ENCODE measurements around the gene PLCH1.

The PLCH1 gene

GRCh38 chr3:155495387-155495786, 249.5 kb downstream of the PLCH1 start:
- H3K27me3 ChIP-seq (ENCODE audit: insufficient read depth, poor library complexity, severe bottlenecking): no peaks in the 10 kb centered on the region
- no peak for DNase-seq (ENCODE audit: low read depth in 1 of 2, low spot score in 1 of 2)
- no peak overlapping the region for H3K4me3 ChIP-seq (replicated peaks; ENCODE audit: insufficient read depth, low read length)
- TF ChIP-seq POLR2AphosphoS5 (IDR thresholded peaks at IDR 0.05; ENCODE audit: low read depth) (no peak), REST (IDR thresholded peaks at IDR 0.05; ENCODE audit: insufficient replicate concordance, low read depth) (no peak), CTCF (IDR thresholded peaks at IDR 0.05; ENCODE audit: insufficient read depth, low read length) (no peak), GABPA (IDR thresholded peaks at IDR 0.05; ENCODE audit: low read depth) (no peak), SPI1 (IDR thresholded peaks at IDR 0.05; ENCODE audit: borderline replicate concordance, low read depth) (no peak)
- no peak overlapping the region for H3K27ac ChIP-seq (replicated peaks)

GRCh38 chr3:155494332-155494731, 250.5 kb downstream of the PLCH1 start:
- Histone ChIP-seq H3K4me3 (replicated peaks; ENCODE audit: insufficient read depth, low read length) (no peak overlapping the region), H3K27me3 (ENCODE audit: insufficient read depth, poor library complexity, severe bottlenecking) (no peaks in the 10 kb centered on the region), H3K27ac (replicated peaks) (no peak overlapping the region)
- DNase-seq (ENCODE audit: low read depth in 1 of 2, low spot score in 1 of 2): no peak
- TF ChIP-seq SPI1 (IDR thresholded peaks at IDR 0.05; ENCODE audit: borderline replicate concordance, low read depth) (peak; percentile 85), POLR2AphosphoS5 (IDR thresholded peaks at IDR 0.05; ENCODE audit: low read depth) (no peak)

- TF ChIP-seq GABPA (IDR thresholded peaks at IDR 0.05; ENCODE audit: low read depth): no peak
- TF ChIP-seq CTCF (IDR thresholded peaks at IDR 0.05; ENCODE audit: insufficient read depth, low read length): no peak
- TF ChIP-seq SPI1 (IDR thresholded peaks at IDR 0.05; ENCODE audit: borderline replicate concordance, low read depth): no peak
- TF ChIP-seq POLR2AphosphoS5 (IDR thresholded peaks at IDR 0.05; ENCODE audit: low read depth): no peak
- no peak for TF ChIP-seq REST (IDR thresholded peaks at IDR 0.05; ENCODE audit: insufficient replicate concordance, low read depth)
- no peaks in the 10 kb centered on the region for H3K27me3 ChIP-seq (ENCODE audit: insufficient read depth, poor library complexity, severe bottlenecking)
- H3K27ac ChIP-seq (replicated peaks): no peak overlapping the region
- H3K4me3 ChIP-seq (replicated peaks; ENCODE audit: insufficient read depth, low read length): no peak overlapping the region
- DNase-seq (ENCODE audit: low read depth in 1 of 2, low spot score in 1 of 2): no peak
Observed at GRCh38 chr3:155492841-155493240, 252.0 kb downstream of the PLCH1 start.

- DNase-seq (ENCODE audit: low read depth in 1 of 2, low spot score in 1 of 2): no peak
- Histone ChIP-seq H3K27ac (replicated peaks) (no peak overlapping the region), H3K27me3 (ENCODE audit: insufficient read depth, poor library complexity, severe bottlenecking) (no peaks in the 10 kb centered on the region), H3K4me3 (replicated peaks; ENCODE audit: insufficient read depth, low read length) (no peak overlapping the region)
- TF ChIP-seq REST (IDR thresholded peaks at IDR 0.05; ENCODE audit: insufficient replicate concordance, low read depth) (no peak), GABPA (IDR thresholded peaks at IDR 0.05; ENCODE audit: low read depth) (no peak), POLR2AphosphoS5 (IDR thresholded peaks at IDR 0.05; ENCODE audit: low read depth) (no peak), CTCF (IDR thresholded peaks at IDR 0.05; ENCODE audit: insufficient read depth, low read length) (no peak), SPI1 (IDR thresholded peaks at IDR 0.05; ENCODE audit: borderline replicate concordance, low read depth) (no peak)
Observed at GRCh38 chr3:155491696-155492095, 253.2 kb downstream of the PLCH1 start.

Measured in HL-60 (cell line).